Upper lobe of right lung (tissue), 1 donor: Measurements from ENCODE around the gene GATD1. TPM values are rescaled to one million over a fixed set of nuclear protein-coding genes. Genes with fewer than 3 reads are reported as not detected.

ENCODE experiments used
- ATAC-seq: fragments of 200-7000 bp; cut with Tn5 transposase; one replicate; pipeline ENCODE4 v1.9.1; 2020; ENCODE audit warnings: mild to moderate bottlenecking, moderate library complexity
- DNase-seq: peaks from one replicate; pipeline ENCODE4 v3.0.0-alpha.2; 2020
- H3K27ac ChIP-seq: fragments of 200-600 bp; one replicate; pipeline ENCODE4 v1.8.0; 2022
- H3K27me3 ChIP-seq: fragments of 200-600 bp; one replicate; pipeline ENCODE4 v1.8.0; 2022; ENCODE audit warnings: mild to moderate bottlenecking
- H3K36me3 ChIP-seq: fragments of 200-600 bp; one replicate; pipeline ENCODE4 v1.8.0; 2022
- H3K4me1 ChIP-seq: fragments of 200-600 bp; one replicate; pipeline ENCODE4 v1.8.0; 2022
- H3K4me3 ChIP-seq: fragments of 200-600 bp; one replicate; pipeline ENCODE4 v1.8.0; 2022; ENCODE audit warnings: mild to moderate bottlenecking
- H3K9me3 ChIP-seq: fragments of 200-600 bp; one replicate; pipeline ENCODE4 v1.8.0; 2022
- intact Hi-C: fragments of 100-400 bp; cut with DNase I; formaldehyde crosslinking; loops from one replicate; pipeline ENCODE4 v1.11.0; 2022
- total RNA-seq: library from RNA; stranded (reverse); fragmentation: NEBNext Ultra II Directional; extraction: Animal tissue kit (Norgen Biotek cat#: 25700); gene quantifications from one replicate; pipeline ENCODE4 v1.2.1, GENCODE V29; 2021
- TF ChIP-seq, protein P1 (sequence below): fragments of 200-600 bp; IDR thresholded peaks from one replicate; pipeline ENCODE4 v1.8.0; 2022; ENCODE audit warnings: antibody characterized with exemption
- donor health status: DM: no; HTN: yes; CAD: no; lungs with severe emphysema.

GATD1 gene
- total RNA-seq, 1 donor from 2014 or later, result 62.5 TPM

DNA sequence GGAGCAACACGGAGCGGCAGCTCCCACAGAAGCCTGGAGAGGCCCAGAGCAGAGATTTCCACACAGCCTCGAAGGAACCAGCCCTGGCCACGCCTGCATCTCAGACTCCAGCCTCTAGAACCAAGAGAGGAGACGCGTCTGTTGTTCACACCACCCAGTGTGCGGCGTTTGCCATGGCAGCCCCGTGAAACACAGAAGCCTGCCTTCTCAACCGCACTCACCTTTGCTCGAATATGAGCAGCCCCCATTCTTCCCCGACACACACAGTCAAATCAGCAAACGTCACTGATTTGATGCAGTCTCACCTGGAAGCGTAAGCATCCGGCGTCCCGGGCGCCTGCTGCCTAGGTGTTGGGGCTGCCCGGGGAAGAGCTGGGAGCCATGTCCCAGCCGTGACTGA is 44.2 kb downstream of the GATD1 start:
- H3K27ac ChIP-seq, result no peak overlapping the region
- H3K27me3 ChIP-seq, result no peaks in the 10 kb centered on the region
- intact Hi-C loops, result no loop called here
- ATAC-seq (no peak), DNase-seq (no peak)
- no peaks in the 10 kb centered on the region for H3K9me3 ChIP-seq
- no peak overlapping the region for H3K4me3 ChIP-seq
- TF ChIP-seq, protein P1, sequence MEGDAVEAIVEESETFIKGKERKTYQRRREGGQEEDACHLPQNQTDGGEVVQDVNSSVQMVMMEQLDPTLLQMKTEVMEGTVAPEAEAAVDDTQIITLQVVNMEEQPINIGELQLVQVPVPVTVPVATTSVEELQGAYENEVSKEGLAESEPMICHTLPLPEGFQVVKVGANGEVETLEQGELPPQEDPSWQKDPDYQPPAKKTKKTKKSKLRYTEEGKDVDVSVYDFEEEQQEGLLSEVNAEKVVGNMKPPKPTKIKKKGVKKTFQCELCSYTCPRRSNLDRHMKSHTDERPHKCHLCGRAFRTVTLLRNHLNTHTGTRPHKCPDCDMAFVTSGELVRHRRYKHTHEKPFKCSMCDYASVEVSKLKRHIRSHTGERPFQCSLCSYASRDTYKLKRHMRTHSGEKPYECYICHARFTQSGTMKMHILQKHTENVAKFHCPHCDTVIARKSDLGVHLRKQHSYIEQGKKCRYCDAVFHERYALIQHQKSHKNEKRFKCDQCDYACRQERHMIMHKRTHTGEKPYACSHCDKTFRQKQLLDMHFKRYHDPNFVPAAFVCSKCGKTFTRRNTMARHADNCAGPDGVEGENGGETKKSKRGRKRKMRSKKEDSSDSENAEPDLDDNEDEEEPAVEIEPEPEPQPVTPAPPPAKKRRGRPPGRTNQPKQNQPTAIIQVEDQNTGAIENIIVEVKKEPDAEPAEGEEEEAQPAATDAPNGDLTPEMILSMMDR, result no peak
- no peaks in the 10 kb centered on the region for H3K36me3 ChIP-seq
- H3K4me1 ChIP-seq, result peaks cover 2% of the 10 kb centered on the region

DNA sequence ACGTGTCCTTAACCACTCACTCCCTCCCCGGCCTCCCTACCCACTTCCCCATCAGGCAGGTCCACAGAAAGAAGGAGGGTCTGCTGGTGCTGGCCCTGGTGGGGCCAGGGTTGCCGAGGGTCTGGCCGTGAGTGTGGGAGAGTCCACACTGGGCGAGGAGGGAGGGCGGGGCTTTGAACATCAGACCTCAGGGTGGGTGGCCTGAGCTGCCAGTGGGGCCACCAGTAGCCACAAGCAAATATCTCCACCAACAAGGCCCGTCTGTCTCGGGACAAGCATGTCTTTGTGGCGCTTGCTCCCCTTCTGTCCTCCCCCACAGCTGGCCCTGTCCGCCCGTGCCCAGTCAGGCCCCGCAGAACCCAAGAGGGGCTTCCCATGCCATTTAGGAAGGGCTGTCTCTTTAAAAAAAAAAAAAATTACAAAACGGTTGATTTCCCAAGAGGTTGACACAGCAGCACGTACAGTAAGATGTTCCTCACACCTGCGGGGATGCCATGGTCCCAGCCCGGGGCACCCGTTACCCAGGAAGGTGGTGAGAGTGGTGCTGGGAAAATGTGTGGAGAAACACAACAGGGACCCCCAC is 47.7 kb downstream of the GATD1 start:
- no peak overlapping the region for H3K4me3 ChIP-seq
- no peaks in the 10 kb centered on the region for H3K36me3 ChIP-seq
- TF ChIP-seq, protein P1, result no peak
- intact Hi-C loops, result loop anchor here (10.0 kb wide), 1 partner anchor 175 kb away; no protein-coding TSS in a partner anchor
- H3K27me3 ChIP-seq, result peaks cover 8% of the 10 kb centered on the region
- no peak overlapping the region for H3K27ac ChIP-seq
- no peaks in the 10 kb centered on the region for H3K9me3 ChIP-seq
- peaks cover 18% of the 10 kb centered on the region for H3K4me1 ChIP-seq
- DNase-seq (no peak), ATAC-seq (no peak)

DNA sequence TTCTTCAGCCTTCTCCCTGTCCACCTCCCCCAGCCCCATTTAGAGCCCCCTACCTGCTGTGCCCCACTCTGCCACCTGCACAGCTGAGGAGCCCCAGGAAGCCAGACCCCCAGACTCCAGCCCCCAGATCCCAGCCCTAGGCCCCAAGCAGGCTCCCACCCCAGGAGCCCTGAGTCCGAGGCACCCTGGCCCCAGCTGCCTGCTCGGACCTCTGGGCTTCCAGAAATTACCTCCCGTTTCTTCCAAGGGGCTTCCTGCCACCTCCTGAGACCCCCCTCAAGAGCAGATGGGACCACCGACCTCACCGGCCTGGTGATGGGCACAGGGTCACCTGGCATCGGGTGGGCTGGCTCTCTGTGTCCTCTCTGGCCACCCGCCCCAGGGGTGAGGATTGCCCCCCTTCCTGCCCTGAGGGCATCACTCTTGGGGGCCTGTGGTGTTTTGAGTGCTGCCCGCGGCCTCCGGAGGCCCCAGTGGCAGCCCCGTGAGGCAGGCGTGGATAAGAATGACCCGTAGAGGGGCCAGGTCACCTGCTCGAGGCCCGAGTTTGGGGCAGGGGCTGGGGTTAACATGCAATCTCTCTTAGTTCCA is 48.3 kb downstream of the GATD1 start:
- intact Hi-C loops, result loop anchor here (10.0 kb wide), 1 partner anchor 174 kb away; no protein-coding TSS in a partner anchor
- Histone ChIP-seq H3K36me3 (no peaks in the 10 kb centered on the region), H3K27ac (no peak overlapping the region), H3K9me3 (no peaks in the 10 kb centered on the region), H3K4me1 (peaks cover 18% of the 10 kb centered on the region), H3K4me3 (no peak overlapping the region), H3K27me3 (peaks cover 8% of the 10 kb centered on the region)
- TF ChIP-seq, protein P1, result no peak
- DNase-seq, result no peak
- no peak for ATAC-seq

DNA sequence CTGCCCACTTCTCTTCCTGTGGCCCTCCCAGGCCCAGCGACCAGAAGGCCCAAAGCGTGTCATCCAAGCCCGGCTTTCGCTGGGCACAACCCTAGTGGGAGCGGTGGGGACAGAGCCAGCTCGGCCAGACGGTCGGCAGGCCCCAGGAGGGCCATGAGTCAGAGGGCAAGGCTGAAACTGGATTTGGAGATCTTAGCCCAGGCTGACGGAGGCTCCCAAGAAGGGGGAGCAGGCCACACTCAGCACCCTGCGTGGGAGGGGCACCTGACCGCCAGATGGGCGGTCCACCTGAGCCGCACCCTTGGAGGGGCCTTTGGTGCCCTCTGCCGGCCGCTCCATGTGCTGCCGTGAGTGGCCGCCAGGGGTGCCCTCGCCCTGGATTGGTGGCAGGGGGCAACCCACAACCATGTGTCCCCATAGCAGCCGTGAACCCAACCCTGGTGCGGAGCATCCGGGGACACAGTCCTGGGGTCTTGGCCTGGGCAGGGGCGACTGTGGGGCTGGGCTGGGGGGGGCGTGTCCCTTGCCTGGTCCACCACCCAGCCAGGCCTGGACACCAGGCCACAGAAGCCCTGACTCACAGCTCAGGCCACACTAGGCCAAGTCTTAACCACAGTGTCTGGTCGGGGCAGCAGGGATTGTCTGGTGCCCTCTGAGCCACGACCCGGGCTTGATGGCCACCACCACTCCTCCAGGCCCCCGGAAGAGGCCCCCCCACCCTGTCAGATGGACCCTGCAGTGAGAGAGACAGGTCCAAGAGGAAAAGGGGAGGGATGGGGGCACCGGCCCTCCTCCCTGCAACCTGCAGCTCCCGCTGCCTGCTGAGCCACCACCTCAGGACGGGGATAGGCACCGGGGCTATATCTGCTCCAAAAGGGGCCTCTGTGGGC is 49.2 kb downstream of the GATD1 start:
- ATAC-seq (peak; percentile 94), DNase-seq (peak; percentile 93)
- Histone ChIP-seq H3K4me1 (peaks cover 18% of the 10 kb centered on the region), H3K36me3 (no peaks in the 10 kb centered on the region), H3K27ac (peak overlapping the region; percentile 26), H3K27me3 (peaks cover 8% of the 10 kb centered on the region), H3K9me3 (no peaks in the 10 kb centered on the region), H3K4me3 (no peak overlapping the region)
- TF ChIP-seq, protein P1, result peak; percentile 92
- intact Hi-C loops, result loop anchor here (10.0 kb wide), 1 partner anchor 173 kb away; no protein-coding TSS in a partner anchor

DNA sequence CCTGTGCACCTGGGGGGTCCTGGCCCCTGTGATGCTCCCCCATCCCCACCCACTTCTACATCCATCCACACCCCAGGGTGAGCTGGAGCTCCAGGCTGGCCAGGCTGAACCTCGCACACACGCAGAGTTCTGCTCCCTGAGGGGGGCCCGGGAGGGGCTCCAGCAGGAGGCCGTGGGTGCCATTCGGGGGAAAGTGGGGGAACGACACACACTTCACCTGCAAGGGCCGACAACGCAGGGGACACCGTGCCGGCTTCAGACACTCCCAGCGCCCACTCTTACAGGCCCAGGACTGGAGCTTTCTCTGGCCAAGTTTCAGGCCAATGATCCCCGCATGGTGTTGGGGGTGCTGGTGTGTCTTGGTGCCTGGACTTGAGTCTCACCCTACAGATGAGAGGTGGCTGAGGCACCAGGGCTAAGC is 50.0 kb downstream of the GATD1 start:
- DNase-seq, result no peak

More for the DNA sequence above, 50.0 kb downstream of the GATD1 start:
- H3K27me3 ChIP-seq, result peaks cover 10% of the 10 kb centered on the region
- no peaks in the 10 kb centered on the region for H3K9me3 ChIP-seq
- intact Hi-C loops, result loop anchor here (10.0 kb wide), 1 partner anchor 172 kb away; no protein-coding TSS in a partner anchor
- TF ChIP-seq, protein P1, result no peak
- H3K4me1 ChIP-seq, result peaks cover 18% of the 10 kb centered on the region
- H3K4me3 ChIP-seq, result no peak overlapping the region
- peak overlapping the region; percentile 26 for H3K27ac ChIP-seq
- ATAC-seq, result no peak
- H3K36me3 ChIP-seq, result no peaks in the 10 kb centered on the region
